Smooth muscle cell of the pulmonary artery (primary cell): ENCODE measurements around the gene ZNF620. TPM values are rescaled to one million over a fixed set of nuclear protein-coding genes. Genes with fewer than 3 reads are reported as not detected.

ENCODE experiments used
- total RNA-seq: library from RNA; depleted of rRNA; stranded (reverse); fragments of >200 nt; gene quantifications from 2 replicates; pipeline ENCODE4 v1.2.3, GENCODE V29; 2014

Gene ZNF620
- total RNA-seq: 0.83 and 2.0 TPM in 2 replicates

GRCh38 chr3:40505599-40506462 is at the start of gene ZNF620:
Gene ZNF620, plus strand, starts transcription at chr3:40506039. Its CDS starts 314 bp downstream, at chr3:40506353.

GRCh38 chr3:40456940-40457823 is 48.7 kb upstream of the ZNF620 start, which contains the start of gene RPL14:
Gene RPL14, plus strand, starts transcription at chr3:40457339. Its CDS starts 133 bp downstream, at chr3:40457472.

GRCh38 chr3:40476478-40477470 is 29.1 kb upstream of the ZNF620 start, which contains the start of gene ZNF619:
Gene ZNF619, plus strand, starts transcription at chr3:40477122. Its CDS starts 858 bp downstream, at chr3:40477980.

GRCh38 chr3:40524568-40525285 is 18.9 kb downstream of the ZNF620 start, which contains the start of gene ZNF621:
Gene ZNF621, plus strand, starts transcription at chr3:40524960. Its CDS starts 881 bp downstream, at chr3:40525841.

Other genes with a start within 250 kb of the ZNF620 start
- 17.2 and 18.6 TPM in 2 replicates for gene EIF1B, start 196.3 kb upstream of the ZNF620 start, total RNA-seq
- gene ENTPD3, start 118.9 kb upstream of the ZNF620 start, total RNA-seq: 0.10 and 0.13 TPM in 2 replicates
- gene RPL14, start 48.7 kb upstream of the ZNF620 start, total RNA-seq: 360 and 413 TPM in 2 replicates
- gene ZNF619, start 28.9 kb upstream of the ZNF620 start, total RNA-seq: 7.0 and 7.5 TPM in 2 replicates
- gene ZNF621, start 18.9 kb downstream of the ZNF620 start, total RNA-seq: 18.5 and 19.9 TPM in 2 replicates